ENCODE data around the gene ASIP. TPM values are rescaled to one million over a fixed set of nuclear protein-coding genes. Genes with fewer than 3 reads are reported as not detected.
"Not testable (repeated sequence)": the region's sequence is repeated elsewhere in the genome, so short reads cannot be mapped to it uniquely, and the experiment has no call there.

ASIP gene
- total RNA-seq, 4 donors from 2014 or later, result 0.72 to 2.0 (median 0.83) TPM; not detected in 1

GRCh38 chr20:34293119-34293518 is 51.9 kb downstream of the ASIP start:
- intact Hi-C loops (cut with DNase I; ENCODE audit: low total_unique reads), result no loop called here
- no peak for DNase-seq (ENCODE audit: low spot score in 2 of 2)
- TF ChIP-seq CTCF (IDR thresholded peaks at IDR 0.05), result no peak
- no peak for TF ChIP-seq POLR2A (IDR thresholded peaks at IDR 0.05)
- WGBS, 2 donors, result 96 to 98% methylated on average over 5 of the region's 5 CpGs
- H3K4me3 ChIP-seq (ENCODE audit: low read depth, poor library complexity, severe bottlenecking), result no peak overlapping the region

- 72 to 88% methylated on average over 7 of the region's 7 CpGs for WGBS, 2 donors
These were observed 52.4 kb downstream of the ASIP start for GRCh38 chr20:34293589-34293988.

GRCh38 chr20:34294563-34294962 is 53.3 kb downstream of the ASIP start:
- 83 to 84% methylated on average over 7 of the region's 7 CpGs for WGBS, 2 donors
- intact Hi-C loops (cut with DNase I; ENCODE audit: low total_unique reads), result no loop called here
- no peak for TF ChIP-seq POLR2A (IDR thresholded peaks at IDR 0.05)
- TF ChIP-seq CTCF (IDR thresholded peaks at IDR 0.05), result no peak
- DNase-seq (ENCODE audit: low spot score in 2 of 2), result no peak
- no peak overlapping the region for H3K4me3 ChIP-seq (ENCODE audit: low read depth, poor library complexity, severe bottlenecking)

More at GRCh38 chr20:34293589-34293988, 52.4 kb downstream of the ASIP start:
- DNase-seq (ENCODE audit: low spot score in 2 of 2), result no peak
- TF ChIP-seq POLR2A (IDR thresholded peaks at IDR 0.05), result no peak
- no peak for TF ChIP-seq CTCF (IDR thresholded peaks at IDR 0.05)
- intact Hi-C loops (cut with DNase I; ENCODE audit: low total_unique reads), result no loop called here
- no peak overlapping the region for H3K4me3 ChIP-seq (ENCODE audit: low read depth, poor library complexity, severe bottlenecking)

- no peak overlapping the region for H3K4me3 ChIP-seq (ENCODE audit: low read depth, poor library complexity, severe bottlenecking)
- TF ChIP-seq POLR2A (IDR thresholded peaks at IDR 0.05) (no peak), CTCF (IDR thresholded peaks at IDR 0.05) (no peak)
- DNase-seq (ENCODE audit: low spot score in 2 of 2), result no peak
- 95% methylated on average over 23 to 24 of the region's 24 CpGs for WGBS, 2 donors
- intact Hi-C loops (cut with DNase I; ENCODE audit: low total_unique reads), result no loop called here
These were observed 54.1 kb downstream of the ASIP start for GRCh38 chr20:34295284-34295683.

GRCh38 chr20:34296468-34296867 is 55.2 kb downstream of the ASIP start:
- WGBS, 2 donors, result 74 to 77% methylated on average over 3 of the region's 3 CpGs
- no peak for TF ChIP-seq CTCF (IDR thresholded peaks at IDR 0.05)
- no peak for TF ChIP-seq POLR2A (IDR thresholded peaks at IDR 0.05)
- no peak for DNase-seq (ENCODE audit: low spot score in 2 of 2)
- H3K4me3 ChIP-seq (ENCODE audit: low read depth, poor library complexity, severe bottlenecking), result no peak overlapping the region
- intact Hi-C loops (cut with DNase I; ENCODE audit: low total_unique reads), result no loop called here

- intact Hi-C loops (cut with DNase I; ENCODE audit: low total_unique reads); H3K4me3 ChIP-seq (ENCODE audit: low read depth, poor library complexity, severe bottlenecking); DNase-seq (ENCODE audit: low spot score in 2 of 2): not testable (repeated sequence)
- WGBS, 2 donors, result 79 to 86% methylated on average over 4 to 13 of the region's 15 CpGs
These were observed 57.1 kb downstream of the ASIP start for GRCh38 chr20:34298294-34298784.
